HepG2 (cell line): ENCODE data around the gene TXNDC2. TPM values are rescaled to one million over a fixed set of nuclear protein-coding genes. Genes with fewer than 3 reads are reported as not detected.
A peak's percentile ranks its signal among the peaks of the same experiment; 100 is the strongest.

Source experiments
- EED ChIP-seq: sonication (generic); formaldehyde crosslinking; IDR thresholded peaks from 2 replicates; pipeline ENCODE4 v1.5.0; 2020; ENCODE audit warnings: mild to moderate bottlenecking, missing genetic modification reagents
- EP300 ChIP-seq, 3 experiments: sonication (generic) in 1 of 3; formaldehyde crosslinking in 1 of 3; IDR thresholded peaks; 2 replicates each; pipeline versions ENCODE4 v1.5.1 to v1.6.1; 2011 to 2020; ENCODE audit warnings: low read depth in 2 of 3, low read length in 2 of 3, borderline replicate concordance in 1 of 3, improper control_type of control experiment in 1 of 3, mild to moderate bottlenecking in 1 of 3, missing genetic modification reagents in 1 of 3, moderate library complexity in 1 of 3
- GPN1 ChIP-seq: sonication (generic); formaldehyde crosslinking; IDR thresholded peaks from 2 replicates; pipeline ENCODE4 v1.5.1; 2020; ENCODE audit warnings: missing genetic modification reagents, borderline replicate concordance
- HDAC1 ChIP-seq: sonication (generic); formaldehyde crosslinking; IDR thresholded peaks from 2 replicates; pipeline ENCODE4 v1.5.1; 2020; ENCODE audit warnings: mild to moderate bottlenecking, missing genetic modification reagents
- HMGA1 ChIP-seq: sonication (generic); formaldehyde crosslinking; conservative IDR thresholded peaks from 2 replicates; pipeline ENCODE4 v1.4.0; 2020; ENCODE audit warnings: missing genetic modification reagents
- KLF6 ChIP-seq: IDR thresholded peaks from 2 replicates; pipeline ENCODE4 v1.8.0; 2016; ENCODE audit warnings: missing biosample characterization, missing genetic modification reagents
- KMT2A ChIP-seq: sonication (generic); formaldehyde crosslinking; IDR thresholded peaks from 2 replicates; pipeline ENCODE4 v1.4.0; 2020; ENCODE audit warnings: missing genetic modification reagents
- MED13 ChIP-seq: sonication (generic); formaldehyde crosslinking; IDR thresholded peaks from 2 replicates; pipeline ENCODE4 v1.5.0; 2020; ENCODE audit warnings: missing genetic modification reagents
- NFKB2 ChIP-seq: sonication (generic); formaldehyde crosslinking; IDR thresholded peaks from 2 replicates; pipeline ENCODE4 v1.4.0; 2020; ENCODE audit warnings: missing genetic modification reagents, borderline replicate concordance
- PPARG ChIP-seq: conservative IDR thresholded peaks from 2 replicates; pipeline ENCODE4 v1.6.1; 2016; ENCODE audit warnings: missing biosample characterization, missing genetic modification reagents
- PRPF4 ChIP-seq: fragments of 200-400 bp; formaldehyde crosslinking; IDR thresholded peaks from 2 replicates; pipeline ENCODE4 v1.6.1; 2016; ENCODE audit warnings: low read length, low read depth; ENCODE audit not compliant: poor library complexity, severe bottlenecking
- RCOR2 ChIP-seq: IDR thresholded peaks from 2 replicates; pipeline ENCODE4 v1.6.1; 2016; ENCODE audit warnings: missing biosample characterization, missing genetic modification reagents
- RXRB ChIP-seq: IDR thresholded peaks from 2 replicates; pipeline ENCODE4 v1.6.1; 2016; ENCODE audit warnings: borderline replicate concordance, missing genetic modification reagents, missing compliant biosample characterization
- SMAD1 ChIP-seq: sonication (generic); formaldehyde crosslinking; IDR thresholded peaks from 2 replicates; pipeline ENCODE4 v1.4.0; 2020; ENCODE audit warnings: missing genetic modification reagents, low read depth, mild to moderate bottlenecking, borderline replicate concordance
- SMAD9 ChIP-seq: sonication (generic); formaldehyde crosslinking; IDR thresholded peaks from 2 replicates; pipeline ENCODE4 v1.5.1; 2020; ENCODE audit warnings: mild to moderate bottlenecking, missing genetic modification reagents
- TRIM24 ChIP-seq: sonication (generic); formaldehyde crosslinking; IDR thresholded peaks from 2 replicates; pipeline ENCODE4 v1.8.0; 2022; ENCODE audit warnings: mild to moderate bottlenecking, missing genetic modification reagents
- YEATS2 ChIP-seq: sonication (generic); formaldehyde crosslinking; IDR thresholded peaks from 2 replicates; pipeline ENCODE4 v1.4.0; 2020; ENCODE audit warnings: missing genetic modification reagents, borderline replicate concordance
- ZFP62 ChIP-seq: sonication (generic); formaldehyde crosslinking; IDR thresholded peaks from 2 replicates; pipeline ENCODE4 v1.4.0; 2020; ENCODE audit warnings: missing genetic modification reagents
- ZNF326 ChIP-seq: sonication (generic); formaldehyde crosslinking; IDR thresholded peaks from 2 replicates; pipeline ENCODE4 v1.4.0; 2020; ENCODE audit warnings: missing genetic modification reagents, borderline replicate concordance
- ZNF331 ChIP-seq: sonication (generic); formaldehyde crosslinking; IDR thresholded peaks from 2 replicates; pipeline ENCODE4 v1.4.0; 2020; ENCODE audit warnings: missing genetic modification reagents
- ZNF441 ChIP-seq: sonication (generic); formaldehyde crosslinking; IDR thresholded peaks from 2 replicates; pipeline ENCODE4 v1.7.0; 2021; ENCODE audit warnings: missing genetic modification reagents, borderline replicate concordance
- ZNF460 ChIP-seq: sonication (generic); formaldehyde crosslinking; IDR thresholded peaks from 2 replicates; pipeline ENCODE4 v1.5.1; 2020; ENCODE audit warnings: missing genetic modification reagents, mild to moderate bottlenecking, borderline replicate concordance
- ZNF672 ChIP-seq: sonication (generic); formaldehyde crosslinking; IDR thresholded peaks from 2 replicates; pipeline ENCODE4 v1.8.1; 2022; ENCODE audit warnings: missing genetic modification reagents
- ZNF761 ChIP-seq: sonication (generic); formaldehyde crosslinking; conservative IDR thresholded peaks from 2 replicates; pipeline ENCODE4 v1.4.0; 2020; ENCODE audit warnings: mild to moderate bottlenecking, missing genetic modification reagents
- ZSCAN31 ChIP-seq: sonication (generic); formaldehyde crosslinking; IDR thresholded peaks from 2 replicates; pipeline ENCODE4 v1.5.0; 2020; ENCODE audit warnings: low read depth, mild to moderate bottlenecking, missing genetic modification reagents
- polyA plus RNA-seq, 8 experiments: library from polyadenylated mRNA; depleted of rRNA in 3 of 8; stranded (reverse) in 7 of 8; unstranded in 1 of 8; fragments of >200 nt; fragmentation: Illumina TruSeq in 4 of 8; extraction: Trizol in 4 of 8; gene quantifications; 2 replicates each; pipeline versions ENCODE4 v1.2.1 to v1.2.3, GENCODE V29; 2011 to 2016; ENCODE audit warnings: low read depth in 4 of 8, missing spikeins in 1 of 8, mixed read lengths in 1 of 8; ENCODE audit not compliant: insufficient read depth in 1 of 8
- total RNA-seq, 5 experiments: library from RNA; depleted of rRNA; stranded (reverse); fragments of >200 nt; fragmentation: Illumina TruSeq; extraction: Trizol; gene quantifications; 2 replicates each; pipeline ENCODE4 v1.2.3, GENCODE V29; 2016; ENCODE audit warnings: low read depth in 1 of 5
- TF ChIP-seq, protein P1 (sequence below): sonication (generic); formaldehyde crosslinking; IDR thresholded peaks from 2 replicates; pipeline ENCODE4 v1.4.0; 2020; ENCODE audit warnings: missing genetic modification reagents, borderline replicate concordance
- TF ChIP-seq, protein P2 (sequence below): sonication (generic); formaldehyde crosslinking; IDR thresholded peaks from 2 replicates; pipeline ENCODE4 v1.4.0; 2020; ENCODE audit warnings: missing genetic modification reagents

TXNDC2 gene
- total and polyA plus RNA-seq, 2 of the 13 experiments (the other 11 are each of a cell fraction or from before 2014, with no cell fraction given) = not detected

DNA sequence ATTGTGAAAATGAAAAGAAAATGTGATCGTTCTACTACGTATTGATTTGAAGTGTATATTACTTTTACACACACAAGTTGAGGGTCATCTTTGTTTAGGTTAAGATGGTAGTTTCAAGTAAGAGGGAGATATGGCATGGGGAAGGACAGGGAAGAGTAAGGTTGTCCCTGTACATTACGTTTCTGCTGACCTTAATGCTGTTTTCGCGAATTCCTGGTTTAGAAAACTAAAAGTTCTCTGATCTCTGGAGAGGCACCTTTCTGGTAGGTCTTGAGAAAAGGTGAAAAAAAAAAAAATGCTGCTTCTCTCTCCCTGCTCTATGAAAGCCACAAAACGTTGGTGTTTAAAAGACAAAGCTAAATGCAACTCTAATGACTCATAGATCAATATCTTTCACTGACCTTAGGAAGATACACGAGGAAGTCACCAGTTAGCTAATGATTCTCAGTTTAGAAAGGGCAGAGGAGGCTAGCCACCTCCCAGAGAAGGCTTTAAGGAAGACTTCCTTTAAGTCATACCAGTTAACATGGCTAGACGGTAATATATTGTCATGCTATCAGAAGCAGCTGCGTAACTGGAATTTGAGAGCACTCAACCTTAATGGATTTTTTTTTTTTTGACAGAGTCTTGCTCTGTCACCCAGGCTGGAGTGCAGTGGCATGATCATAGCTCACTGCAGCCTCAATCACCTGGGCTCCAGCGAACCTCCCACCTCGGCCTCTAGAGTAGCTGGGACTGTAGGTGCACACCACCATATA lies 13.2 kb downstream of the TXNDC2 start (continued):
- TF ChIP-seq GPN1 (CRISPR knock-in tag) (no peak), ZSCAN31 (CRISPR knock-in tag) (no peak), SMAD1 (no peak), YEATS2 (no peak), RCOR2 (0 out of 2 replicates have a peak, but pooled peaks have one; percentile 52), ZFP62 (no peak), PRPF4 (no peak), MED13 (CRISPR knock-in tag) (no peak), RXRB (peak; percentile 78), SMAD9 (no peak), ZNF331 (peak; percentile 37; the same call in 1 of the 2 replicates), ZNF441 (CRISPR knock-in tag) (no peak), NFKB2 (no peak), PPARG (0 out of 2 replicates have a peak, but pooled peaks have one; percentile 21), KLF6 (CRISPR knock-in tag) (0 out of 2 replicates have a peak, but pooled peaks have one; percentile 26), EED (CRISPR knock-in tag) (no peak), EP300 (IDR thresholded peaks at IDR 0.05; ENCODE audit: low read depth in 2 of 2, low read length in 2 of 2) (peak in 1 of 2 experiments; percentile 58; a peak in 1 of 4 replicates), EP300 (CRISPR knock-in tag; IDR thresholded peaks at IDR 0.05; ENCODE audit: borderline replicate concordance) (no peak), KMT2A (CRISPR knock-in tag) (no peak), ZNF460 (CRISPR knock-in tag) (no peak), TRIM24 (CRISPR knock-in tag) (no peak), ZNF326 (CRISPR knock-in tag) (no peak), ZNF672 (CRISPR knock-in tag) (no peak), ZNF761 (CRISPR knock-in tag) (no peak), HMGA1 (CRISPR knock-in tag) (no peak), HDAC1 (CRISPR knock-in tag) (0 out of 2 replicates have a peak, but pooled peaks have one; percentile 19)
- TF ChIP-seq, protein P1, sequence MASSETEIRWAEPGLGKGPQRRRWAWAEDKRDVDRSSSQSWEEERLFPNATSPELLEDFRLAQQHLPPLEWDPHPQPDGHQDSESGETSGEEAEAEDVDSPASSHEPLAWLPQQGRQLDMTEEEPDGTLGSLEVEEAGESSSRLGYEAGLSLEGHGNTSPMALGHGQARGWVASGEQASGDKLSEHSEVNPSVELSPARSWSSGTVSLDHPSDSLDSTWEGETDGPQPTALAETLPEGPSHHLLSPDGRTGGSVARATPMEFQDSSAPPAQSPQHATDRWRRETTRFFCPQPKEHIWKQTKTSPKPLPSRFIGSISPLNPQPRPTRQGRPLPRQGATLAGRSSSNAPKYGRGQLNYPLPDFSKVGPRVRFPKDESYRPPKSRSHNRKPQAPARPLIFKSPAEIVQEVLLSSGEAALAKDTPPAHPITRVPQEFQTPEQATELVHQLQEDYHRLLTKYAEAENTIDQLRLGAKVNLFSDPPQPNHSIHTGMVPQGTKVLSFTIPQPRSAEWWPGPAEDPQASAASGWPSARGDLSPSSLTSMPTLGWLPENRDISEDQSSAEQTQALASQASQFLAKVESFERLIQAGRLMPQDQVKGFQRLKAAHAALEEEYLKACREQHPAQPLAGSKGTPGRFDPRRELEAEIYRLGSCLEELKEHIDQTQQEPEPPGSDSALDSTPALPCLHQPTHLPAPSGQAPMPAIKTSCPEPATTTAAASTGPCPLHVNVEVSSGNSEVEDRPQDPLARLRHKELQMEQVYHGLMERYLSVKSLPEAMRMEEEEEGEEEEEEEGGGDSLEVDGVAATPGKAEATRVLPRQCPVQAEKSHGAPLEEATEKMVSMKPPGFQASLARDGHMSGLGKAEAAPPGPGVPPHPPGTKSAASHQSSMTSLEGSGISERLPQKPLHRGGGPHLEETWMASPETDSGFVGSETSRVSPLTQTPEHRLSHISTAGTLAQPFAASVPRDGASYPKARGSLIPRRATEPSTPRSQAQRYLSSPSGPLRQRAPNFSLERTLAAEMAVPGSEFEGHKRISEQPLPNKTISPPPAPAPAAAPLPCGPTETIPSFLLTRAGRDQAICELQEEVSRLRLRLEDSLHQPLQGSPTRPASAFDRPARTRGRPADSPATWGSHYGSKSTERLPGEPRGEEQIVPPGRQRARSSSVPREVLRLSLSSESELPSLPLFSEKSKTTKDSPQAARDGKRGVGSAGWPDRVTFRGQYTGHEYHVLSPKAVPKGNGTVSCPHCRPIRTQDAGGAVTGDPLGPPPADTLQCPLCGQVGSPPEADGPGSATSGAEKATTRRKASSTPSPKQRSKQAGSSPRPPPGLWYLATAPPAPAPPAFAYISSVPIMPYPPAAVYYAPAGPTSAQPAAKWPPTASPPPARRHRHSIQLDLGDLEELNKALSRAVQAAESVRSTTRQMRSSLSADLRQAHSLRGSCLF (CRISPR knock-in tag) = no peak
- TF ChIP-seq, protein P2, sequence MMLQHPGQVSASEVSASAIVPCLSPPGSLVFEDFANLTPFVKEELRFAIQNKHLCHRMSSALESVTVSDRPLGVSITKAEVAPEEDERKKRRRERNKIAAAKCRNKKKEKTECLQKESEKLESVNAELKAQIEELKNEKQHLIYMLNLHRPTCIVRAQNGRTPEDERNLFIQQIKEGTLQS (CRISPR knock-in tag) = peak; percentile 68
